SJSA1 (cell line): Measurements from ENCODE around the gene MYL5. TPM values are rescaled to one million over a fixed set of nuclear protein-coding genes. Genes with fewer than 3 reads are reported as not detected.
"Not testable (repeated sequence)": the region's sequence is repeated elsewhere in the genome, so short reads cannot be mapped to it uniquely, and the experiment has no call there.

ENCODE experiments used
- DNase-seq, 2 experiments: peaks; one replicate each; pipeline ENCODE4 v3.0.0-alpha.2; 2015 to 2020; ENCODE audit warnings: low spot score in 2 of 2, low read depth in 1 of 2
- H3K27ac ChIP-seq: fragments of 250-450 bp; sonication (Bioruptor Pico); 2 replicates; pipeline ENCODE4 v1.5.1; 2020; ENCODE audit warnings: mild to moderate bottlenecking, moderate library complexity
- H3K27me3 ChIP-seq: fragments of 250-450 bp; sonication (Bioruptor Pico); replicated peaks from 2 replicates; pipeline ENCODE4 v1.5.1; 2020; ENCODE audit warnings: mild to moderate bottlenecking, moderate library complexity
- H3K36me3 ChIP-seq: fragments of 250-450 bp; sonication (Bioruptor Pico); 2 replicates; pipeline ENCODE4 v1.5.1; 2020; ENCODE audit warnings: mild to moderate bottlenecking
- H3K4me1 ChIP-seq: fragments of 250-450 bp; sonication (Bioruptor Pico); replicated peaks from 2 replicates; pipeline ENCODE4 v1.6.1; 2021; ENCODE audit warnings: mild to moderate bottlenecking
- H3K4me3 ChIP-seq: fragments of 250-450 bp; sonication (Bioruptor Pico); 2 replicates; pipeline ENCODE4 v1.5.1; 2020; ENCODE audit warnings: mild to moderate bottlenecking
- H3K9me3 ChIP-seq: fragments of 250-450 bp; sonication (Bioruptor Pico); replicated peaks from 2 replicates; pipeline ENCODE4 v1.5.1; 2020; ENCODE audit warnings: mild to moderate bottlenecking
- total RNA-seq: library from RNA; depleted of rRNA; stranded (reverse); fragments of >200 nt; shearing (Covaris generic); gene quantifications from 2 replicates; pipeline ENCODE4 v1.2.3, GENCODE V29; 2014

MYL5 gene
- total RNA-seq, 1 experiment from 2014 or later, result 1.2 TPM

DNA sequence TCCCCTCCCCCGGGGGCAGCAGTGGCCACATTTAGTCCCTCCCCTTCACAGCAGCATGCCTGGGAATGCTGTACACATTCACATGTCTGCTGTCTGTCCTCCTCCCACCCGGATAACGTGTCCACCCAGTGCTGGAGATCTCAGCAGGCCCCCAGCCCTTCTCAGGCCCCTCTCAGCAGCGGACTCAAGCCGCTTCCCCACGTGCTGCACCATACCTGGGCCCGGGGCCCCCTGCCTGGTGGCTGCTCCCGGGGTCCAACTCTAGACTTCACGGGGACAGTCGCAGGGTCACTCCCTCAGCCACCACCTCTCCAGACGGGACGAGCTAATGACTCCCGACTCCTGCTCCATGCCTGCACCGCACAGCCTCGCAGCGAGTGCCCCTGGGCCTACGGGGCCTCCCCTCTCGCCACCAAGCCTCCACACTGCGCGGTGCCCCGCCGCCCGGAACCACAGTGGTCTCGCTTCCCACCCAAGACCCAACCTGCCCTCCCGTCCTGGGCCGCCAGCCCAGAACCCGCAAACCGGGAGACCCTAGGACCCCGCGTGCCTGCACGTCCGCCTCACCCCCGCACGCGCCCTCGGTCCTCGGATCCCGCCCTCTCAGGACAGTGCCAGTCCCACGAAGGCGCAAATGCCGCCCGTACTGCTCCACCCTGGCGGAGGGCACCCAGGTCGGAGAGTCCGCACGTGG, 30.0 kb downstream of the MYL5 start:
- DNase-seq, result no peak
- peaks cover 3% of the 10 kb centered on the region; the same call in 1 of the 2 replicates for H3K36me3 ChIP-seq
- no peaks in the 10 kb centered on the region for H3K27me3 ChIP-seq
- no peak overlapping the region for H3K27ac ChIP-seq
- H3K4me1 ChIP-seq, result no peaks in the 10 kb centered on the region
- H3K9me3 ChIP-seq, result no peaks in the 10 kb centered on the region
- H3K4me3 ChIP-seq, result no peak overlapping the region

- H3K4me3 ChIP-seq, result no peak overlapping the region
- H3K36me3 ChIP-seq, result peaks cover 3% of the 10 kb centered on the region; the same call in 1 of the 2 replicates
- no peaks in the 10 kb centered on the region for H3K27me3 ChIP-seq
- no peak overlapping the region for H3K27ac ChIP-seq
- DNase-seq, result no peak
- H3K9me3 ChIP-seq, result no peaks in the 10 kb centered on the region
- no peaks in the 10 kb centered on the region for H3K4me1 ChIP-seq
Observed at GRCh38 chr4:704971-705277, 30.6 kb downstream of the MYL5 start.

GRCh38 chr4:705278-706082, 31.1 kb downstream of the MYL5 start, which contains the start of gene PCGF3:
Gene PCGF3 (plus strand): TSS chr4:705832. CDS start chr4:733681, 27,849 bp downstream.
- H3K4me1 ChIP-seq, result no peaks in the 10 kb centered on the region
- peak within 1 kb of the TSS; percentile 88 for H3K27ac ChIP-seq
- H3K27me3 ChIP-seq, result no peaks in the 10 kb centered on the region
- H3K4me3 ChIP-seq, result peak within 1 kb of the TSS; percentile 92
- peak; percentile 63 to 91 for DNase-seq
- H3K9me3 ChIP-seq, result no peaks in the 10 kb centered on the region
- H3K36me3 ChIP-seq, result peaks cover 3% of the 10 kb centered on the region; the same call in 1 of the 2 replicates

- H3K4me3 ChIP-seq, result peak overlapping the region; percentile 92
- not testable (repeated sequence) for H3K27me3 ChIP-seq
Observed at GRCh38 chr4:706083-706633, 31.8 kb downstream of the MYL5 start.

GRCh38 chr4:706834-707598, 32.7 kb downstream of the MYL5 start:
- H3K4me3 ChIP-seq, result no peak overlapping the region
- H3K4me1 ChIP-seq, result no peaks in the 10 kb centered on the region
- no peaks in the 10 kb centered on the region for H3K27me3 ChIP-seq
- no peak overlapping the region for H3K27ac ChIP-seq
- H3K9me3 ChIP-seq, result no peaks in the 10 kb centered on the region
- H3K36me3 ChIP-seq, result peaks cover 3% of the 10 kb centered on the region; the same call in 1 of the 2 replicates
- DNase-seq, result no peak

More at GRCh38 chr4:706083-706633, 31.8 kb downstream of the MYL5 start:
- not testable (repeated sequence) for H3K36me3 ChIP-seq, H3K4me1 ChIP-seq, H3K9me3 ChIP-seq, DNase-seq
- peak overlapping the region; percentile 88 for H3K27ac ChIP-seq

- no peak overlapping the region for H3K4me3 ChIP-seq
Observed at GRCh38 chr4:707929-708630, 33.7 kb downstream of the MYL5 start.

GRCh38 chr4:708631-708933, 34.2 kb downstream of the MYL5 start:
- no peak for DNase-seq
- Histone ChIP-seq H3K9me3 (no peaks in the 10 kb centered on the region), H3K4me1 (no peaks in the 10 kb centered on the region), H3K4me3 (no peak overlapping the region), H3K36me3 (peaks cover 3% of the 10 kb centered on the region; the same call in 1 of the 2 replicates), H3K27me3 (no peaks in the 10 kb centered on the region), H3K27ac (no peak overlapping the region)

More at GRCh38 chr4:707929-708630, 33.7 kb downstream of the MYL5 start:
- H3K9me3 ChIP-seq, result no peaks in the 10 kb centered on the region
- peaks cover 3% of the 10 kb centered on the region; the same call in 1 of the 2 replicates for H3K36me3 ChIP-seq
- no peaks in the 10 kb centered on the region for H3K4me1 ChIP-seq
- no peaks in the 10 kb centered on the region for H3K27me3 ChIP-seq
- no peak overlapping the region for H3K27ac ChIP-seq
- no peak for DNase-seq

DNA sequence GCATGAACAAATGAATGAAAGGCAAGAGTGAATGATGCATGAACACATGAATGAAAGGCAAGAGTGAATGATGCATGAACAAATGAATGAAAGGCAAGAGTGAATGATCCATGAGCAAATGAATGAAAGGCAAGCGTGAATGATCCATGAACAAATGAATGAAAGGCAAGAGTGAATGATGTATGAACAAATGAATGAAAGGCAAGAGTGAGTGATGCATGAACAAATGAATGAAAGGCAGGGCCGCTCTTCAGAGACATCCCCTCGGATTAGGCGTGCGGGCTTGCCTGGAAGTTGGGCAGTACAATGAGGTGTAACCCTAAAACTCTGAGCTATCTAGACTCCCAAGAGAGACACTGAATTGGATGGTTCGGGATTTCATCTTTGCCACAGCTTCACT, 35.0 kb downstream of the MYL5 start:
- Histone ChIP-seq H3K4me1 (no peaks in the 10 kb centered on the region), H3K9me3 (no peaks in the 10 kb centered on the region), H3K4me3 (no peak overlapping the region), H3K36me3 (peaks cover 3% of the 10 kb centered on the region; the same call in 1 of the 2 replicates), H3K27ac (no peak overlapping the region), H3K27me3 (no peaks in the 10 kb centered on the region)
- DNase-seq, result no peak

GRCh38 chr4:710116-710515, 35.8 kb downstream of the MYL5 start:
- Histone ChIP-seq H3K36me3 (peaks cover 3% of the 10 kb centered on the region; the same call in 1 of the 2 replicates), H3K27me3 (no peaks in the 10 kb centered on the region), H3K4me1 (no peaks in the 10 kb centered on the region), H3K4me3 (no peak overlapping the region), H3K27ac (no peak overlapping the region), H3K9me3 (no peaks in the 10 kb centered on the region)
- no peak for DNase-seq

DNA sequence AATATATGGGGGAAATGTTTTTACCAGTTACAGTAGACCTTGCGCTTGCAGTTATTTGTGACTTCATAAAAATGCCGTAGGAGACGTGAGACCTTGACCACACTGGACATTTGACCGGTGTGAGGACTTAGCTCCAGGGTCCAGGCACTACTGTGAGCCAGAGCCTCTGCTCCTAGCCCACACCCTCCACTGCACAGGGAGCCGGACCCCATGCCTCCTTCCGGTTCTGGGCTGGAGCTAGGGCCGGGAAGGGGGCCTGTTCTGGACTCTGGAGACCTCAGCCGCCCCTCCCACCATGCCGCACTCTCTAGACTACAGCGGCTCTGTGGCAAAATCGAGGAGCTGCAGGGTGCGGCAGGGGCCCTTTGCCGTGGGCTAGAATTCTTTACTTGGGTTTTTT, 36.6 kb downstream of the MYL5 start:
- Histone ChIP-seq H3K4me1 (no peaks in the 10 kb centered on the region), H3K36me3 (no peaks in the 10 kb centered on the region), H3K27ac (no peak overlapping the region), H3K27me3 (no peaks in the 10 kb centered on the region), H3K9me3 (no peaks in the 10 kb centered on the region), H3K4me3 (no peak overlapping the region)
- DNase-seq, result no peak

DNA sequence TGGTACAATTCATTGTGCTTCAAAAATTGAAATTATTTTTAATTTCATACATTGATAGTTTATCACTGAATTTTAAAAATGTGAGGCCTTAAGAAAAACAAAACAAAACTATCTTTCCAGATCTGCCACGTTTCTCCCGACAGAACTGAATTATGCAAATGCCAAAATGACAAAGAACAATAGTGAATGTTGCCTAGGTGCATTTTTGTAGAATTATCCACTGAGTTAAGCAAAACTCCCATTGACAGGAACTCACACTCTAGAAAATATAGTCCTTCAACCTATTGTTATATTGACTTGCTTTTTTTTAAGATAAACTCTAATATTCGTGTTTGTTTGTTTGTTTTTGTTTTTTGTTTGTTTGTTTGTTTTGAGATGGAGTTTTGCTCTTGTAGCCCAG, 37.8 kb downstream of the MYL5 start:
- H3K27ac ChIP-seq, result no peak overlapping the region
- H3K9me3 ChIP-seq, result no peaks in the 10 kb centered on the region
- no peaks in the 10 kb centered on the region for H3K27me3 ChIP-seq
- H3K4me1 ChIP-seq, result no peaks in the 10 kb centered on the region
- H3K36me3 ChIP-seq, result no peaks in the 10 kb centered on the region
- no peak for DNase-seq
- no peak overlapping the region for H3K4me3 ChIP-seq

- Histone ChIP-seq H3K4me1 (no peaks in the 10 kb centered on the region), H3K4me3 (no peak overlapping the region), H3K27me3 (no peaks in the 10 kb centered on the region), H3K9me3 (no peaks in the 10 kb centered on the region), H3K27ac (no peak overlapping the region), H3K36me3 (no peaks in the 10 kb centered on the region)
- no peak for DNase-seq
Observed at GRCh38 chr4:712916-713632, 38.7 kb downstream of the MYL5 start.

DNA sequence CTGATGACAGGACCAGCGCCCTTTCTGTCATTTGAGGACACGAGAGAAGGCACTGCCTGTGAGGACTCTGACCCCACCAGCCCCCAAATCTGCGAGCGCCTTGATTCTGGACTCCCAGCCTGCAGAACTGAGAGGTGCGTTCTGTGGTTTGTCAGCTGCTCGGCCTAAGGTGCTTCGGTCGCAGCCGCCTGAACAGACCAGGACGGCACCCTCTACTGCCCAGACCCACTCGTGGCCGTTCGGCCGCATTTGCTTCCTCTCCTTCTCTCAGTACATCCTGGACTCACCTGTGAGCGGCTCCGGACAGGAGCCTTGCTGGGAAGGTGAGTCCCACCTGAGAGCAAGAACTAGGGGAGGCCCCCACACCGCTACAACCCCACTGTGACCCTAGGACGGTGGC, 39.7 kb downstream of the MYL5 start:
- no peaks in the 10 kb centered on the region for H3K9me3 ChIP-seq
- H3K27ac ChIP-seq, result no peak overlapping the region
- no peaks in the 10 kb centered on the region for H3K36me3 ChIP-seq
- H3K4me3 ChIP-seq, result no peak overlapping the region
- no peaks in the 10 kb centered on the region for H3K4me1 ChIP-seq
- no peaks in the 10 kb centered on the region for H3K27me3 ChIP-seq
- no peak for DNase-seq
